HepG2 (cell line): Measurements from ENCODE around the gene TBC1D1.

ENCODE experiments used
- ADNP ChIP-seq: sonication (generic); formaldehyde crosslinking; IDR thresholded peaks from 2 replicates; pipeline ENCODE4 v1.4.0; 2020; ENCODE audit warnings: missing genetic modification reagents
- ARID5B ChIP-seq: IDR thresholded peaks from 2 replicates; pipeline ENCODE4 v1.4.0; 2020; ENCODE audit warnings: mild to moderate bottlenecking, missing genetic modification reagents
- CCDC6 ChIP-seq: sonication (generic); formaldehyde crosslinking; IDR thresholded peaks from 2 replicates; pipeline ENCODE4 v1.8.1; 2022; ENCODE audit warnings: mild to moderate bottlenecking, missing genetic modification reagents, moderate library complexity
- CTCF ChIP-seq: sonication (generic); formaldehyde crosslinking; IDR thresholded peaks from 2 replicates; pipeline ENCODE4 v1.5.0; 2020; ENCODE audit warnings: mild to moderate bottlenecking, missing genetic modification reagents, moderate library complexity
- EZH2 ChIP-seq: conservative IDR thresholded peaks from 2 replicates; pipeline ENCODE4 v1.6.1; 2012; ENCODE audit warnings: mild to moderate bottlenecking, low read depth, low read length, moderate library complexity
- FOXA1 ChIP-seq, 2 experiments: fragments of 450-650 bp in 1 of 2; sonication (generic) in 1 of 2; formaldehyde crosslinking in 1 of 2; IDR thresholded peaks; 2 replicates each; pipeline versions ENCODE4 v1.4.0 to v1.6.1; 2016 to 2020; ENCODE audit warnings: missing genetic modification reagents in 1 of 2
- POLR2A ChIP-seq, 2 experiments: IDR thresholded peaks; 2 replicates each; pipeline ENCODE4 v1.6.1; 2011; ENCODE audit warnings: low read depth in 2 of 2, low read length in 2 of 2, mild to moderate bottlenecking in 1 of 2, moderate library complexity in 1 of 2; ENCODE audit not compliant: insufficient read depth in 1 of 2
- SUZ12 ChIP-seq: fragments of 150-350 bp; IDR thresholded peaks from 2 replicates; pipeline ENCODE4 v1.6.1; 2014; ENCODE audit warnings: low read depth, low read length
- ZNF562 ChIP-seq: sonication (generic); formaldehyde crosslinking; IDR thresholded peaks from 2 replicates; pipeline ENCODE4 v1.8.0; 2022; ENCODE audit warnings: missing genetic modification reagents, borderline replicate concordance

GRCh38 chr4:38188631-38189101 is 297.8 kb downstream of the TBC1D1 start:
- TF ChIP-seq EZH2: no peak
- no peak for TF ChIP-seq FOXA1 (IDR thresholded peaks at IDR 0.05)
- no peak for TF ChIP-seq FOXA1 (CRISPR knock-in tag; IDR thresholded peaks at IDR 0.05)
- no peak for TF ChIP-seq POLR2A (IDR thresholded peaks at IDR 0.05; ENCODE audit: insufficient read depth in 1 of 2, low read depth in 2 of 2, low read length in 2 of 2)
- no peak for TF ChIP-seq ADNP (CRISPR knock-in tag)
- no peak for TF ChIP-seq CTCF (CRISPR knock-in tag)
- no peak for TF ChIP-seq CCDC6 (CRISPR knock-in tag)
- TF ChIP-seq ARID5B (CRISPR knock-in tag): no peak
- no peak for TF ChIP-seq SUZ12
- no peak for TF ChIP-seq ZNF562 (CRISPR knock-in tag)
